WTC11 (cell line): Measurements from ENCODE around the gene MAGOH. TPM values are rescaled to one million over a fixed set of nuclear protein-coding genes. Genes with fewer than 3 reads are reported as not detected.

Experiments used
- ATAC-seq: fragments of 200-7000 bp; cut with Tn5 transposase; 2 replicates; pipeline ENCODE4 v1.10.0; 2021; ENCODE audit warnings: mild to moderate bottlenecking, moderate library complexity
- CTCF ChIA-PET: fragments of 300-600 bp; sonication (Branson Sonifier 250); formaldehyde crosslinking; loops from one replicate; lab custom pipeline; 2021; ENCODE audit warnings: antibody characterized with exemption; lab: Charles Lee
- POLR2A ChIA-PET: fragments of 350-600 bp; sonication (Branson Sonifier 250); formaldehyde crosslinking; loops from one replicate; lab custom pipeline; 2021; ENCODE audit warnings: antibody characterized with exemption; lab: Charles Lee
- DNase-seq: peaks from one replicate; pipeline ENCODE4 v3.0.0; 2021; ENCODE audit warnings: low spot score
- H3K27ac Mint-ChIP-seq: 2 replicates; pipeline ENCODE4 v1.8.0; 2021; ENCODE audit warnings: mixed read lengths
- H3K27me3 Mint-ChIP-seq: 2 replicates; pipeline ENCODE4 v1.8.0; 2021; ENCODE audit warnings: low read depth, mild to moderate bottlenecking, moderate library complexity, mixed read lengths
- H3K36me3 Mint-ChIP-seq: 2 replicates; pipeline ENCODE4 v1.8.0; 2021; ENCODE audit warnings: mixed read lengths
- H3K4me1 Mint-ChIP-seq: 2 replicates; pipeline ENCODE4 v1.8.0; 2022; ENCODE audit warnings: mixed read lengths
- H3K4me3 Mint-ChIP-seq: 2 replicates; pipeline ENCODE4 v1.8.0; 2021; ENCODE audit warnings: mild to moderate bottlenecking, moderate library complexity, mixed read lengths
- H3K9me3 Mint-ChIP-seq: 2 replicates; pipeline ENCODE4 v1.8.0; 2021; ENCODE audit warnings: mixed read lengths
- CREB1 ChIP-seq: sonication (generic); formaldehyde crosslinking; IDR thresholded peaks from 2 replicates; pipeline ENCODE4 v1.8.0; 2023; ENCODE audit warnings: mild to moderate bottlenecking, missing genetic modification reagents
- CREM ChIP-seq: sonication (generic); formaldehyde crosslinking; IDR thresholded peaks from 2 replicates; pipeline ENCODE4 v1.8.1; 2022; ENCODE audit warnings: mild to moderate bottlenecking, missing genetic modification reagents, moderate library complexity
- EMX1 ChIP-seq: fragments of 250-450 bp; sonication (Bioruptor Pico); IDR thresholded peaks from 2 replicates; pipeline ENCODE4 v1.8.0; 2021; ENCODE audit warnings: mild to moderate bottlenecking
- ETV6 ChIP-seq: sonication (generic); formaldehyde crosslinking; IDR thresholded peaks from 2 replicates; pipeline ENCODE4 v1.8.1; 2022; ENCODE audit warnings: mild to moderate bottlenecking, missing genetic modification reagents
- FOXK1 ChIP-seq: sonication (generic); formaldehyde crosslinking; IDR thresholded peaks from 2 replicates; pipeline ENCODE4 v1.8.0; 2022; ENCODE audit warnings: mild to moderate bottlenecking, moderate library complexity, missing genetic modification reagents
- IRF2 ChIP-seq: sonication (generic); formaldehyde crosslinking; IDR thresholded peaks from 2 replicates; pipeline ENCODE4 v1.8.0; 2022; ENCODE audit warnings: low read depth, missing genetic modification reagents, borderline replicate concordance
- KAT7 ChIP-seq: sonication (generic); formaldehyde crosslinking; IDR thresholded peaks from 2 replicates; pipeline ENCODE4 v1.8.1; 2023; ENCODE audit warnings: missing genetic modification reagents, mild to moderate bottlenecking, borderline replicate concordance
- MYBL2 ChIP-seq: sonication (generic); formaldehyde crosslinking; IDR thresholded peaks from 2 replicates; pipeline ENCODE4 v1.8.1; 2023; ENCODE audit warnings: mild to moderate bottlenecking, moderate library complexity, missing genetic modification reagents
- NFE2L1 ChIP-seq: sonication (generic); formaldehyde crosslinking; IDR thresholded peaks from 2 replicates; pipeline ENCODE4 v1.8.1; 2023; ENCODE audit warnings: missing genetic modification reagents
- NR1H2 ChIP-seq: sonication (generic); formaldehyde crosslinking; IDR thresholded peaks from 2 replicates; pipeline ENCODE4 v1.9.0; 2021; ENCODE audit warnings: mild to moderate bottlenecking, moderate library complexity, missing genetic modification reagents
- NR3C1 ChIP-seq: sonication (generic); formaldehyde crosslinking; conservative IDR thresholded peaks from 2 replicates; pipeline ENCODE4 v1.8.1; 2023; ENCODE audit warnings: low read depth, mild to moderate bottlenecking, missing genetic modification reagents
- TCF7 ChIP-seq: sonication (generic); formaldehyde crosslinking; IDR thresholded peaks from 2 replicates; pipeline ENCODE4 v1.8.0; 2022; ENCODE audit warnings: mild to moderate bottlenecking, low read depth, missing genetic modification reagents, moderate library complexity
- TEAD1 ChIP-seq: sonication (generic); formaldehyde crosslinking; IDR thresholded peaks from 2 replicates; pipeline ENCODE4 v1.8.0; 2022; ENCODE audit warnings: mild to moderate bottlenecking, missing genetic modification reagents
- TEAD4 ChIP-seq: sonication (generic); formaldehyde crosslinking; IDR thresholded peaks from 2 replicates; pipeline ENCODE4 v1.8.0; 2022; ENCODE audit warnings: mild to moderate bottlenecking, missing genetic modification reagents
- TP53 ChIP-seq: sonication (generic); formaldehyde crosslinking; IDR thresholded peaks from 2 replicates; pipeline ENCODE4 v1.8.1; 2023; ENCODE audit warnings: mild to moderate bottlenecking, missing genetic modification reagents
- ZNF317 ChIP-seq: sonication (generic); formaldehyde crosslinking; IDR thresholded peaks from 2 replicates; pipeline ENCODE4 v1.8.1; 2023; ENCODE audit warnings: low read depth, mild to moderate bottlenecking, moderate library complexity, missing genetic modification reagents, borderline replicate concordance
- ZNF396 ChIP-seq: fragments of 250-450 bp; sonication (Bioruptor Pico); IDR thresholded peaks from 2 replicates; pipeline ENCODE4 v1.8.0; 2021; ENCODE audit warnings: mild to moderate bottlenecking, moderate library complexity, borderline replicate concordance
- total RNA-seq: library from RNA; stranded (reverse); gene quantifications from 3 replicates; pipeline ENCODE4 v1.2.3, GENCODE V29; 2021
- TF ChIP-seq, protein P1 (sequence below): fragments of 200-600 bp; IDR thresholded peaks from 2 replicates; pipeline ENCODE4 v1.8.0; 2022; ENCODE audit warnings: antibody characterized with exemption
- TF ChIP-seq, protein P2 (sequence below): sonication (generic); formaldehyde crosslinking; conservative IDR thresholded peaks from 2 replicates; pipeline ENCODE4 v1.8.1; 2022; ENCODE audit warnings: mild to moderate bottlenecking, missing genetic modification reagents
- TF ChIP-seq, protein P3 (sequence below): sonication (generic); formaldehyde crosslinking; IDR thresholded peaks from 2 replicates; pipeline ENCODE4 v1.8.1; 2023; ENCODE audit warnings: mild to moderate bottlenecking, missing genetic modification reagents, moderate library complexity
- TF ChIP-seq, protein P4 (sequence below): fragments of 250-450 bp; sonication (Bioruptor Pico); IDR thresholded peaks from 2 replicates; pipeline ENCODE4 v1.9.0; 2021; ENCODE audit warnings: moderate library complexity, mild to moderate bottlenecking, inconsistent platforms, borderline replicate concordance
- TF ChIP-seq, protein P5 (sequence below): fragments of 250-450 bp; sonication (Bioruptor Pico); IDR thresholded peaks from 2 replicates; pipeline ENCODE4 v1.8.0; 2021; ENCODE audit warnings: mild to moderate bottlenecking
- TF ChIP-seq, protein P6 (sequence below): sonication (generic); formaldehyde crosslinking; IDR thresholded peaks from 2 replicates; pipeline ENCODE4 v1.8.1; 2022; ENCODE audit warnings: low read depth, mild to moderate bottlenecking, moderate library complexity, missing genetic modification reagents, borderline replicate concordance

MAGOH gene
- total RNA-seq, 1 experiment from 2014 or later: 57.8 TPM

DNA sequence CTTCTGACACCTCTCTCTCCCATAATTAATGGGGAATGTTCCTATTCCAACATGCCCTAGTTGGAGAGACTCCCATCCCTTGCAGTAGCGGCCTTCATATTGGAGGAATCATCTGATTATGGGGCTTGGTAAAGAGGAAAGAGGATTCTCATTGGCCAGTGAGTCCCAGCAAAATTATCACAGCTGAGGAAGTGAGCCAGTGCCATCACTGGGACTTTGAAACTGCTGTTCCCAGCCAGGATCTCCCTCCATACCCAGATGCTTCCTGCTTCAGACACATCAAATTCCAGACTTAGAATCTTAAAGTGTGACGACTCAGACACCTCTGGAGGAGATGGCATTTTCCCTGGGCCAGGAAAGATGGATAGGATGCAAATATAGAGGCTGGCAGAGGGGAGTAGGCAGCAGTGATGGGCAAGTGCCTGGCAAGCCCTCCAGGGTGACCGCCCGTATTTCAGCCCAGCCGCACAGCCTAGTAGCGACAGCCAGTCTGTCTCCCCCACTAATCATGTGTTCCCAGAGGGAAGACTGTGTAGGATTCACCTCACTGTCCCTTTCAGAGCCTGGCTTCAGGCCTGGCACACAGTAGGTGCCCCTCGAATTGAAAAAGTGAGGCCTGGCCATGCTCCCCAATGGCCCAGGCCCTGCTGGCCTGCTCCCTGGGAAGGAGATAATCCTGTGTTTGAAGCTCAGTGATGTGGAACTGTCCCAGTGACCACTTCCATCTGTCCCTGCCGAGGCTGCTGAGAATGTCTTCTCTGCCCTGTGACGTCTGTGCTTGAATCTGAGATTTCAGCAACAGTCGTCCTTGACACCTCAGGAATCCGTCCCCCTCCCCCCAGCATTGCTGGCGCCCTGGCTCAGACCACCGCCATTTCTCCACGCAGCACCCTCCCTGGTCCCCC lies 41.2 kb upstream of the MAGOH start (continued):
- no peak for TF ChIP-seq MYBL2 (CRISPR knock-in tag)

DNA sequence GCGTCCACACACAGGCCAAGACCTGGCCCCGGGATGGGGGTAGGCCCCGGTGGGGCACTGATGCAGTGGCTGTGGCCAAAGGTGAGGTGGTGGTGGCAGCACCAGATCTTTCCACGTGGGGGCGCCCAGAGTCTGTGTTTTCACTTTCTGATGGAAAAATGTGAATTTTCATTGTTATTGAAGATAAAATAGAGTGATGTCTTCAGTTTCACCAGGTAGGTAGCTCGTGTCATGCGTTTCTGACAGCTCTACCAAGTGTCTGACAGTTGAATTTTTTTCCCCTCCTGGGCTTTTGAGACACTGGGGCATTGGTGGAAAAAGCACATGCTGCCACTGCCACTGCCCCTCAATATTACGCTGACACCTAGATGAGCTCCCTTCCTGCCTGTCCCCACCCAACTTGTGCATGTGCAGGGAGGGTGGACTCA lies 40.0 kb upstream of the MAGOH start:
- Mint-ChIP-seq H3K27ac (peak overlapping the region; percentile 76; the same call in 1 of the 2 replicates), H3K9me3 (no peaks in the 10 kb centered on the region), H3K36me3 (peaks cover 59% of the 10 kb centered on the region), H3K4me3 (no peak overlapping the region), H3K4me1 (no peaks in the 10 kb centered on the region), H3K27me3 (no peaks in the 10 kb centered on the region)
- ATAC-seq: peak; percentile 82
- ChIA-PET POLR2A (interaction anchor here (0.5 to 0.7 kb wide), 3 partner anchors 20 to 162 kb away, joined by 3 read pairs; no protein-coding TSS in a partner anchor), CTCF (interaction anchor here (0.5 to 2.1 kb wide), 31 partner anchors 10 to 351 kb away, joined by 3 to 47 read pairs (median 4); partner anchors contain the start of genes MAGOH and SCP2)
- DNase-seq: peak; percentile 76
- TF ChIP-seq, protein P1, sequence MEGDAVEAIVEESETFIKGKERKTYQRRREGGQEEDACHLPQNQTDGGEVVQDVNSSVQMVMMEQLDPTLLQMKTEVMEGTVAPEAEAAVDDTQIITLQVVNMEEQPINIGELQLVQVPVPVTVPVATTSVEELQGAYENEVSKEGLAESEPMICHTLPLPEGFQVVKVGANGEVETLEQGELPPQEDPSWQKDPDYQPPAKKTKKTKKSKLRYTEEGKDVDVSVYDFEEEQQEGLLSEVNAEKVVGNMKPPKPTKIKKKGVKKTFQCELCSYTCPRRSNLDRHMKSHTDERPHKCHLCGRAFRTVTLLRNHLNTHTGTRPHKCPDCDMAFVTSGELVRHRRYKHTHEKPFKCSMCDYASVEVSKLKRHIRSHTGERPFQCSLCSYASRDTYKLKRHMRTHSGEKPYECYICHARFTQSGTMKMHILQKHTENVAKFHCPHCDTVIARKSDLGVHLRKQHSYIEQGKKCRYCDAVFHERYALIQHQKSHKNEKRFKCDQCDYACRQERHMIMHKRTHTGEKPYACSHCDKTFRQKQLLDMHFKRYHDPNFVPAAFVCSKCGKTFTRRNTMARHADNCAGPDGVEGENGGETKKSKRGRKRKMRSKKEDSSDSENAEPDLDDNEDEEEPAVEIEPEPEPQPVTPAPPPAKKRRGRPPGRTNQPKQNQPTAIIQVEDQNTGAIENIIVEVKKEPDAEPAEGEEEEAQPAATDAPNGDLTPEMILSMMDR: peak; percentile 81
- no peak for TF ChIP-seq KAT7 (CRISPR knock-in tag)

DNA sequence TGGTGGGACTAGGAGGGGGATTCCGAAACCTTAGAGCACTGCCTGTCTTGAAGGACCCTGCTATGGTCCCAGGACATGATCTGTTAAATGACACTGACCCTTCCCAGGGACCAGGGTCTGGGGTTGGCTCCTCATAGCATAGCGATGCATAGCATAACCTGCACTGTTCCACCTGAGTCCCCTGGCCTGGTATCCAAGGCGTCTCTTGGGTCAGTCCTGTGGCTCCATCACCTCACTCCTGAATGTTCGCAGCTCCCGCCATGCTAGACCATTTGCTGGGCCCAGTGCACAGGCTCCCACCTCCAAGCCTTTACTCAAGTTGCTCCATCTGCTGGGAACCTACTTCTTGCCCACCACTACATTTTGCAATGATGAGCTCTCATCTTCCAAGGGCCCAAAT lies 39.0 kb upstream of the MAGOH start:
- CTCF ChIA-PET: interaction anchor here (2.1 kb wide), 2 partner anchors 116 to 119 kb away, joined by 12 to 47 read pairs; no protein-coding TSS in a partner anchor
- POLR2A ChIA-PET: no interaction called here

DNA sequence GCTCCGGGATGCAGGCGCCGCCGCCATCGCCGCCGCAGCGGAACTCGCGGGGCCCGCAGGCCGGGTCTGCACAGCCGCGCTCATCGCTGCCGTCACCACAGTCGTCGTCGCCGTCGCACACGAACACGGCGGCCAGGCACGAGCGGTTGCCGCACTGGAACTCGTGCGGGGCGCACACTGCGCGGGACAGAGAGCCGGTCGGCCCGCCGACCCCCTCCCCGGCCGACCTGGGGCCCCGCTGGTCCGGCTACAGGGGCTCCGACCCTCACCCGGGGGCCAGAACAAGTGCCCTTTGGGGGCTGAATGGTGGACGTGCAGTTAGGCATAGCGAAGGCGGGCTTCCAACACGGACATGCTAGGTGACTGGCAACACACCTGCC lies 38.6 kb upstream of the MAGOH start:
- ATAC-seq (no peak), DNase-seq (no peak)
- no peaks in the 10 kb centered on the region for H3K4me1 Mint-ChIP-seq
- H3K4me3 Mint-ChIP-seq: no peak overlapping the region
- H3K9me3 Mint-ChIP-seq: no peaks in the 10 kb centered on the region
- peaks cover 65% of the 10 kb centered on the region for H3K36me3 Mint-ChIP-seq
- CTCF ChIA-PET: interaction anchor here (0.7 to 2.1 kb wide), 3 partner anchors 116 to 119 kb away, joined by 4 to 47 read pairs (median 12); no protein-coding TSS in a partner anchor
- no peaks in the 10 kb centered on the region for H3K27me3 Mint-ChIP-seq
- H3K27ac Mint-ChIP-seq: no peak overlapping the region
- POLR2A ChIA-PET: interaction anchor here (0.6 to 1.3 kb wide), 2 partner anchors 12 to 464 kb away, joined by 3 to 5 read pairs; no protein-coding TSS in a partner anchor
- TF ChIP-seq TCF7: no peak
- TF ChIP-seq, protein P2, sequence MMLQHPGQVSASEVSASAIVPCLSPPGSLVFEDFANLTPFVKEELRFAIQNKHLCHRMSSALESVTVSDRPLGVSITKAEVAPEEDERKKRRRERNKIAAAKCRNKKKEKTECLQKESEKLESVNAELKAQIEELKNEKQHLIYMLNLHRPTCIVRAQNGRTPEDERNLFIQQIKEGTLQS (CRISPR knock-in tag): no peak
- TF ChIP-seq NR1H2 (CRISPR knock-in tag): no peak
- TF ChIP-seq TP53: no peak
- TF ChIP-seq, protein P3, sequence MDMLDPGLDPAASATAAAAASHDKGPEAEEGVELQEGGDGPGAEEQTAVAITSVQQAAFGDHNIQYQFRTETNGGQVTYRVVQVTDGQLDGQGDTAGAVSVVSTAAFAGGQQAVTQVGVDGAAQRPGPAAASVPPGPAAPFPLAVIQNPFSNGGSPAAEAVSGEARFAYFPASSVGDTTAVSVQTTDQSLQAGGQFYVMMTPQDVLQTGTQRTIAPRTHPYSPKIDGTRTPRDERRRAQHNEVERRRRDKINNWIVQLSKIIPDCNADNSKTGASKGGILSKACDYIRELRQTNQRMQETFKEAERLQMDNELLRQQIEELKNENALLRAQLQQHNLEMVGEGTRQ (CRISPR knock-in tag): no peak
- no peak for TF ChIP-seq EMX1 (CRISPR knock-in tag)
- TF ChIP-seq ZNF317 (CRISPR knock-in tag): no peak
- TF ChIP-seq TEAD1: no peak
- no peak for TF ChIP-seq CREM
- no peak for TF ChIP-seq NR3C1 (CRISPR knock-in tag)
- TF ChIP-seq NFE2L1 (CRISPR knock-in tag): no peak
- no peak for TF ChIP-seq TEAD4
- TF ChIP-seq, protein P4, sequence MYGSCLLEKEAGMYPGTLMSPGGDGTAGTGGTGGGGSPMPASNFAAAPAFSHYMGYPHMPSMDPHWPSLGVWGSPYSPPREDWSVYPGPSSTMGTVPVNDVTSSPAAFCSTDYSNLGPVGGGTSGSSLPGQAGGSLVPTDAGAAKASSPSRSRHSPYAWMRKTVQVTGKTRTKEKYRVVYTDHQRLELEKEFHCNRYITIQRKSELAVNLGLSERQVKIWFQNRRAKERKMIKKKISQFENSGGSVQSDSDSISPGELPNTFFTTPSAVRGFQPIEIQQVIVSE (CRISPR knock-in tag): no peak

More for the DNA sequence above, 39.0 kb upstream of the MAGOH start:
- H3K4me3 Mint-ChIP-seq: no peak overlapping the region
- no peaks in the 10 kb centered on the region for H3K27me3 Mint-ChIP-seq
- peaks cover 65% of the 10 kb centered on the region for H3K36me3 Mint-ChIP-seq
- H3K4me1 Mint-ChIP-seq: no peaks in the 10 kb centered on the region
- TF ChIP-seq, protein P5, sequence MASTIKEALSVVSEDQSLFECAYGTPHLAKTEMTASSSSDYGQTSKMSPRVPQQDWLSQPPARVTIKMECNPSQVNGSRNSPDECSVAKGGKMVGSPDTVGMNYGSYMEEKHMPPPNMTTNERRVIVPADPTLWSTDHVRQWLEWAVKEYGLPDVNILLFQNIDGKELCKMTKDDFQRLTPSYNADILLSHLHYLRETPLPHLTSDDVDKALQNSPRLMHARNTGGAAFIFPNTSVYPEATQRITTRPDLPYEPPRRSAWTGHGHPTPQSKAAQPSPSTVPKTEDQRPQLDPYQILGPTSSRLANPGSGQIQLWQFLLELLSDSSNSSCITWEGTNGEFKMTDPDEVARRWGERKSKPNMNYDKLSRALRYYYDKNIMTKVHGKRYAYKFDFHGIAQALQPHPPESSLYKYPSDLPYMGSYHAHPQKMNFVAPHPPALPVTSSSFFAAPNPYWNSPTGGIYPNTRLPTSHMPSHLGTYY (CRISPR knock-in tag): no peak
- TF ChIP-seq FOXK1 (CRISPR knock-in tag) (no peak), ETV6 (CRISPR knock-in tag) (no peak), ZNF396 (no peak), NFE2L1 (CRISPR knock-in tag) (no peak), IRF2 (CRISPR knock-in tag) (no peak), CREB1 (no peak), NR1H2 (CRISPR knock-in tag) (no peak)
- TF ChIP-seq, protein P6, sequence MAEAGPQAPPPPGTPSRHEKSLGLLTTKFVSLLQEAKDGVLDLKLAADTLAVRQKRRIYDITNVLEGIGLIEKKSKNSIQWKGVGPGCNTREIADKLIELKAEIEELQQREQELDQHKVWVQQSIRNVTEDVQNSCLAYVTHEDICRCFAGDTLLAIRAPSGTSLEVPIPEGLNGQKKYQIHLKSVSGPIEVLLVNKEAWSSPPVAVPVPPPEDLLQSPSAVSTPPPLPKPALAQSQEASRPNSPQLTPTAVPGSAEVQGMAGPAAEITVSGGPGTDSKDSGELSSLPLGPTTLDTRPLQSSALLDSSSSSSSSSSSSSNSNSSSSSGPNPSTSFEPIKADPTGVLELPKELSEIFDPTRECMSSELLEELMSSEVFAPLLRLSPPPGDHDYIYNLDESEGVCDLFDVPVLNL (CRISPR knock-in tag): no peak
- H3K9me3 Mint-ChIP-seq: no peaks in the 10 kb centered on the region
- H3K27ac Mint-ChIP-seq: no peak overlapping the region
- ATAC-seq: no peak
- DNase-seq: no peak
